ENCODE data around the gene LITAFD.
A peak's percentile ranks its signal among the peaks of the same experiment; 100 is the strongest.
"Not testable (repeated sequence)": the region's sequence is repeated elsewhere in the genome, so short reads cannot be mapped to it uniquely, and the experiment has no call there.

Gene LITAFD

GRCh38 chr16:8872967-8873865 is 8.9 kb upstream of the LITAFD start:
- DNase-seq (ENCODE audit: low spot score) = no peak

GRCh38 chr16:8873866-8874195 is 8.3 kb upstream of the LITAFD start:
- DNase-seq (ENCODE audit: low spot score) = not testable (repeated sequence)

GRCh38 chr16:8874388-8874787 is 7.8 kb upstream of the LITAFD start:
- no peak for DNase-seq (ENCODE audit: low spot score)

DNA sequence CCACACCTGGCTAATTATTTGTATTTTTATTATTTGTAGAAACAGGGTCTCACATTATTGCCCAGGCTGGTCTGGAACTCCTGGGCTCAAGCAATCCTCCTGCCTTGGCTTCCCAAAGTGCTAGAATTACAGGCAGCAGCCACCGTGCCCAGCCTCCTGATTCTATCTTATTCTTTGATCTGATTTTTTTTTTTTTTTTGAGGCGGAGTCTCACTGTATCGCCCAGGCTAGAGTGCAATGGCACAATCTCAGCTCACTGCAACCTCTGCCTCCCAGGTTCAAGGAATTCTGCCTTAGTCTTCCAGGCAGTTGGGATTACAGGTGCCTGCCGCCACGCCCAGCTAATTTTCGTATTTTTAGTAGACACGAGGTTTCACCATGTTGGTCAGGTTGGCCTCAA is 6.8 kb upstream of the LITAFD start:
- not testable (repeated sequence) for DNase-seq (ENCODE audit: low spot score)

GRCh38 chr16:8877894-8878522 is 4.1 kb upstream of the LITAFD start:
- no peak for DNase-seq (ENCODE audit: low spot score)

- DNase-seq (ENCODE audit: low spot score) = no peak
These were observed 3.6 kb upstream of the LITAFD start for GRCh38 chr16:8878523-8878911.

DNA sequence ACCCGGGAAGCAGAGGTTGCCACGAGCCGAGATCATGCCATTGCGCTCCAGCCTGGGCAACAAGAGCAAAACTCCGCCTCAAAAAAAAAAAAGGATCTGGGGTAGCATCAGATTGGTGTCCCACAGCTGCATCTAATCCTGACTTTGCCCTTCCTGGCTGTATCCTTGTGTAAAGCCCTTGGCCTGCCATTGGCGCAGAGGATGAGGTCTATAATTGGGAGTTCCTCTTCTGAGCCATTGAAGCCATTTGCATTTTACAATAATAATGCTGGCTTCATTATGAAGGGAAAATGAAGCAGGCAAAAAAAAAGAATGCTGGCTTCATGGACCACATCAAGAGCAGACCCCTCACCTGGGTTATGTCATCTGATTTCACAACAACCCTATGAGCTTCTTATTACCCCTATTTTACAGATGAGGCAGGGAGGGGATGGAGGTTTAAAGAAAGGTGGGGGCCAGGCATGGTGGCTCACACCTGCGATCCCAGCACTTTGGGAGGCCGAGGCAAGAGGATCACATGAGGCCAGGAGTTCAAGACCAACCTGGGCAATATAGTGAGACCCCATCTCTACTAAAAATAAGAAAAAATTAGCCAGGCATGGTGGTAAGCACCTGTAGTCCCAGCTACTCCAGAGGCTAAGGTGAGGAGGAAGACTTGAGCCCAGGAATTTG is 1.2 kb upstream of the LITAFD start:
- no peak for DNase-seq (ENCODE audit: low spot score)

- DNase-seq (ENCODE audit: low spot score) = no peak
These were observed 700 bp downstream of the LITAFD start for GRCh38 chr16:8882725-8883377.

- no peak for DNase-seq (ENCODE audit: low spot score)
These were observed 3.8 kb downstream of the LITAFD start for GRCh38 chr16:8885674-8886592.

DNA sequence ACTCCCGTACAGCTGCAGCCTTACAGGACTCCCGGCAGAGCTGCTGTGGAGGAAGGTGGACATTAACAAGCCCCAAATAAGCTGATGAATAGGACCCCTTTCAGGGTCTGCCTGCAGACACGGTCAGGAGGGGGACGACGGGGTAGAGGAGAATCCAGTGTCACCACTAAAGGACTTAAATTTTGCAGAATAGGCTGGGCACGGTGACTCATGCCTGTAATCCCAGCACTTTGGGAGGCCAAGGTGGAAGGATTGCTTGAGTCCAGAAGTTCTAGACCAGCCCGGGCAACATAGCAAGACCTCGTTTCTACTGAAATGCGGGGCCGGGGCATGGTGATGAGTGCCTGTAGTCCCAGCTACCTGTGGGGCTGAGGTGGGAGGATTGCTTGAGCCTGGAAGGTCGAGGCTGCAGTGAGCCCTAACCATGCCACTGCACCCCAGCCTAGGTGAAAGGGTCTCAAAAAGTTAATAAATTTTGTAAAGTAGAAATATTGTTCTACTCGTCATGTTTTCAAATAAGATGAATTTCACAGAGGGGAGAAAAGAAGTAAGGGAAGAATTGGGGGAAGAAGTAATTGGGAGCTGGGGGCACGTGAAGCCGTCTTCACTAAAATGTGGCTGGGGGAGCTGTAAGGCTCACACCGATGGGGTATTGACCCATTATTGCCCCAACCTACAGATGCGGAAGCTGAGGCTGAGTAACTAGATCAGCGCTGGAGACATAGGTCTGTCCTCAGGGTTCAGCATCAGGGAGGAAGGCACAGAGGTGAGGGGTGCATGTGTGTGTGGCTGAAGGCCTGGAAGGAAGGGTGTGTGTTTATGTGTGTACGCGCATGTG is 4.7 kb downstream of the LITAFD start:
- no peak for DNase-seq (ENCODE audit: low spot score)

DNA sequence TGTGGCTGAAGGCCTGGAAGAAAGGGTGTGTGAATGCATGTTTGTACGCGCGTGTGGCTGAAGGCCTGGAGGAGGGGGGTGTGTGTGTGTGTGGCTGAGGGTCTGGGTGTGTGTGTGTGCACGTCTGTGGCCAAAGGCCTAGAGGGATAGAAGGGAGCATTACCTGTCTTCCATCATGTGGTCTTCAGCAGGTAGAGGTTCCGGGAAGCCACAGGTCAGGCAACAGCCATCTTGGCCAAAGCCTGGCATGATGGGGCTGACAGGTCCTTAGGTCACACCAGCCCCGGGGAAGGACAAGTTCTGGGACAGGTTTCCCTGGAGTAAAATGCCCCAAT is 5.2 kb downstream of the LITAFD start:
- no peak for DNase-seq (ENCODE audit: low spot score)

- DNase-seq (ENCODE audit: low spot score) = peak; percentile 65
These were observed 5.9 kb downstream of the LITAFD start for GRCh38 chr16:8887952-8888560.

GRCh38 chr16:8888951-8889892 is 7.1 kb downstream of the LITAFD start:
- DNase-seq (ENCODE audit: low spot score) = no peak

DNA sequence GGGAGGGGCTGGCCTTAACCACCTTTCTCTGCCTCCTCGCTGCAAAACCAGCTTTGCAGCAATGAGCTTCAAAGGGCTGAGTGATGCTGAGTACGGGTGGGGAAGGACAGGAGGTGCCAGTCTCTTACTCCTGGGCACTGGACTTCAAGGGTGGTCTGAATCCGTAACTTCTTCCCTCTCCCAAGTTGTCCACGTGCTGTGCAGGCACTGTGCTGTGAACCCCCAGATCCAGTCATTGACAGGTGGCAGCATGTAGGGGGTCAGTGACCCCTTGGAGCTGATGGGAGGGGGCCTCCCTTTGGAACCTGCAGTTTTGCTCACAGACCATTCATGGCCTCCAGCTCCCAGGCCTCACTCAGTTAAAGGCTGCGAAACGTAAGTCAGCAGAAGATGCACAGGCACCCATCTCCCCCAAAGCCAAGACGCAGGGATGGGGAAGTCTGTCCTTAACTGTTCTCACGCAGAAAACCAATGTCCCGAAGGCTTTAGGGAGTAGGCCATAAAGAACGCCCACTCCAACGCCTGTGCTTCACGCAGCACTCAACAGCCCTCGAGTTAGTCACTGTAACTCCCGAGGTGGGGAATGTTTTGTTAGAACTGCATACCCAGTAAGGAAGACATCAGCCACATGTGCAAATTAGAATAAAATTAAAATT is 7.9 kb downstream of the LITAFD start:
- no peak for DNase-seq (ENCODE audit: low spot score)

GRCh38 chr16:8890549-8890921 is 8.4 kb downstream of the LITAFD start:
- no peak for DNase-seq (ENCODE audit: low spot score)

DNA sequence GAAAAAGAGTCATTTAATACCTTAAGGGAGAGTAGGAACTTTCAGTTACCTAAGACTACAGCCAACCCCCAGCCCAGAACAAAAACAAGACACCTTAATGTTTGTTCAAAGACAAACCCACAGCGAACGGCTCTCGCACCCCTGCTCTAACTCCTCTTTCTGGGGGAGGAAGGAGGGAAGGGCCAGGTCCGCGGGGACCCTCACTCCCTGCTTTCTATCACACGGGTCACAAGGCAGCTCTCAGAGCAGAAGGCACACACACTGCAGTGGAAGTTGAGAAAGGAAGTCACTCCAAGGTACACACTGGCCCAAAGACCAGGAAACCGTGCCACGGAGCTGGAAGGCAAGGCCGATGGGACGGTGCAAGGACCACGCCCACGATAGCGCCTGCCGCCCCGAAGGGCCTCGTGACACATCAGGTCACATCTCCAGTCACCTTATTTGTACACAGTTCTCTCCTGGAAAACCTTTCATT is 10.0 kb downstream of the LITAFD start:
- no peak for DNase-seq (ENCODE audit: low spot score)

- no peak for DNase-seq (ENCODE audit: low spot score)
These were observed 11.3 kb downstream of the LITAFD start for GRCh38 chr16:8893426-8893825.

DNA sequence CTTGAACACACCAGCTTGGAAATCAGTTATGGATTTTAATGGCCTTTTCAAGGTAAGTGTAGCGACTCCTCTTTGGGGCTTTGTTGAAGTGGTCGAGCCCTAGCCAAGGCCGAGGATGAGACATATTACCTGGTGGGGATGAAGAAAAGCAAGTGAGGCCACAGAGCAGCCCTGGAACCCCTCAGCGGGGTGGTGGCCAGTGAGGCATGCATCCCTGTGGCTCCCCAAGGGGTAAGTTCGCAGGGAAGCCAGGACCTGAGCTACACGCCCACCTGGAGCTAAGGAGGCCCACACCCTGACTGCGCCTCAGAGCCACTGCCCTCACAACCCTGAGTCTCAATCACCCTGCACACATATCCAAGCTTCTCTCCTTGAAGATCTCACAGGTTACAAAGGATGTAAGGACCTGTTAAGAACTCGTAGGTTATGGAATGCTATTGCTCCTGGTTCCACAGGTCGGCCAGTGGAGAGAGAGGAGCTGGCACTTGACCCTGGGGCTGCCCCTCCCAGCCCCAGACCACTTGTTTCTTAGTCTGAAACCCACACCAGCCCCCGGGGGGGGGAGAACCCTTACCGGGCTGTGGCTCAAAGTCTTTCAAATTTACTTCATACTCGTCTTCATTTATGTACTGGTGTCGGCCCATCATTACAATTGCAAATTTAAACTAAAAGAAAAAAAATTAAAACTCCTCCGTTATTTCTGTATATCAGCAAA is 12.0 kb downstream of the LITAFD start:
- no peak for DNase-seq (ENCODE audit: low spot score)

Data from putamen (tissue), 1 donor.